K562 (cell line): Measurements from ENCODE around the gene ECD. TPM values are rescaled to one million over a fixed set of nuclear protein-coding genes. Genes with fewer than 3 reads are reported as not detected.
A peak's percentile ranks its signal among the peaks of the same experiment; 100 is the strongest.

ENCODE experiments used
- ATF1 ChIP-seq, 2 experiments: fragments of 450-650 bp in 1 of 2; IDR thresholded peaks; 2 replicates each; pipeline ENCODE4 v1.6.1; 2016; ENCODE audit warnings: missing compliant biosample characterization in 1 of 2, missing genetic modification characterization in 1 of 2
- BCLAF1 ChIP-seq, 2 experiments: fragments of 450-650 bp in 1 of 2; IDR thresholded peaks; 2 replicates each; pipeline ENCODE4 v1.6.1; 2011 to 2017; ENCODE audit warnings: low read depth in 2 of 2, antibody characterized with exemption in 1 of 2, borderline replicate concordance in 1 of 2, low read length in 1 of 2, mild to moderate bottlenecking in 1 of 2, mixed read lengths in 1 of 2; ENCODE audit not compliant: control insufficient read depth in 1 of 2
- FOXA3 ChIP-seq, 2 experiments: fragments of 450-650 bp in 1 of 2; sonication (generic) in 1 of 2; formaldehyde crosslinking; IDR thresholded peaks in 1 of 2; conservative IDR thresholded peaks in 1 of 2; 2 replicates each; pipeline versions ENCODE4 v1.4.0 to v1.8.0; 2020 to 2022; ENCODE audit warnings: mild to moderate bottlenecking in 2 of 2, missing genetic modification reagents in 1 of 2
- MAFG ChIP-seq: fragments of 450-650 bp; conservative IDR thresholded peaks from 2 replicates; pipeline ENCODE4 v1.6.1; 2016; ENCODE audit warnings: missing genetic modification characterization, missing compliant biosample characterization
- MGA ChIP-seq: fragments of 450-650 bp; IDR thresholded peaks from 2 replicates; pipeline ENCODE4 v1.6.1; 2016; ENCODE audit warnings: mild to moderate bottlenecking, moderate library complexity
- MLX ChIP-seq, 2 experiments: fragments of 450-650 bp in 1 of 2; sonication (generic) in 1 of 2; formaldehyde crosslinking; conservative IDR thresholded peaks; 2 replicates each; pipeline versions ENCODE4 v1.4.0 to v1.8.1; 2020 to 2022; ENCODE audit warnings: mild to moderate bottlenecking in 1 of 2, missing genetic modification reagents in 1 of 2
- NELFE ChIP-seq: IDR thresholded peaks from 2 replicates; pipeline ENCODE4 v1.6.1; 2011; ENCODE audit warnings: mild to moderate bottlenecking; ENCODE audit not compliant: insufficient read depth, insufficient read length
- TCFL5 ChIP-seq: fragments of 250-450 bp; sonication (Bioruptor Pico); conservative IDR thresholded peaks from 2 replicates; pipeline ENCODE4 v1.6.1; 2021; ENCODE audit warnings: mild to moderate bottlenecking, moderate library complexity, matching md5 sums
- VEZF1 ChIP-seq: fragments of 200-800 bp; sonication (Bioruptor generic); IDR thresholded peaks from 2 replicates; pipeline ENCODE4 v1.6.1; 2017; ENCODE audit warnings: missing genetic modification characterization, missing compliant biosample characterization
- ZNF239 ChIP-seq: fragments of 250-450 bp; sonication (Bioruptor Pico); IDR thresholded peaks from 2 replicates; pipeline ENCODE4 v1.4.0; 2020; ENCODE audit warnings: mild to moderate bottlenecking
- polyA plus RNA-seq, 8 experiments: library from polyadenylated mRNA; depleted of rRNA in 4 of 8; stranded (reverse) in 5 of 8; unstranded in 3 of 8; fragments of >200 nt; fragmentation: Nextera tagmentation in 2 of 8; fragmentation: Illumina TruSeq in 1 of 8; extraction: Ambion mirVana in 2 of 8; extraction: Trizol in 1 of 8; gene quantifications; 2 replicates each; pipeline versions ENCODE4 v1.2.1 to v1.2.3, GENCODE V29; 2011 to 2014; ENCODE audit warnings: inconsistent platforms in 1 of 8, missing spikeins in 1 of 8
- total RNA-seq, 7 experiments: library from RNA; depleted of rRNA in 6 of 7; stranded (reverse); fragments of >200 nt in 6 of 7; fragmentation: Illumina TruSeq in 2 of 7; extraction: Trizol in 2 of 7; gene quantifications; 2 replicates each; pipeline versions ENCODE4 v1.2.1 to v1.2.3, GENCODE V29; 2011 to 2021; ENCODE audit warnings: low replicate concordance in 1 of 7

Gene ECD
- total and polyA plus RNA-seq, 9 of the 15 experiments (the other 6 are each of a cell fraction or from before 2014, with no cell fraction given) = 33.5 to 79.9 (median 53.2) TPM

DNA sequence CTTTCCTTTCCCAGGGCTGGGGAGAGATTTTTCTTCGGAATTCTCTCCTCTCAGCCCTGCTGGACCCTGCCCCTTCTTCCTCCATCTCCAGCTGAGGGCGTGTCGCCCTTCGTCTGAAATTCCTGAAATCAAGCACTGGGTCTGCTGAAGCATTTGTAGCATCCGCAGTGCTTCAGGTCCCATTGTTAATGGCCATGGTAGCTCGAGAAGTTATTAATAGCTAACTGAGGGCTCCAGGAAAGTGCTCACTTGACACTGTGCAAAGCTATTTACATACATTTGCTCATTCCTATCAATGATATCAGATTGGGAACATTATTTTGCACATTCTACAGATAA is 626 bp upstream of the ECD start (continued):
- TF ChIP-seq MGA = no peak
- TF ChIP-seq NELFE = no peak
- no peak for TF ChIP-seq FOXA3 (CRISPR knock-in tag; conservative IDR thresholded peaks at IDR 0.05 in 1 of 2, IDR thresholded peaks at IDR 0.05 in 1 of 2)
- no peak for TF ChIP-seq ATF1 (CRISPR knock-in tag; IDR thresholded peaks at IDR 0.05)
- TF ChIP-seq ATF1 (tag; IDR thresholded peaks at IDR 0.05) = no peak
- no peak for TF ChIP-seq MLX (CRISPR knock-in tag; conservative IDR thresholded peaks at IDR 0.05)
- TF ChIP-seq TCFL5 (CRISPR knock-in tag) = no peak
- TF ChIP-seq BCLAF1 (IDR thresholded peaks at IDR 0.05; ENCODE audit: borderline replicate concordance in 1 of 2, control insufficient read depth in 1 of 2, low read depth in 2 of 2, low read length in 1 of 2) = no peak
- TF ChIP-seq ZNF239 (CRISPR knock-in tag) = 0 out of 2 replicates have a peak, but pooled peaks have one; percentile 10
- TF ChIP-seq VEZF1 = no peak
- no peak for TF ChIP-seq MAFG (tag)
